Activated naive CD8-positive, alpha-beta T cell (primary cell): ENCODE measurements around the gene PRR14.

Source experiments
- H3K27ac Mint-ChIP-seq: one replicate; pipeline ENCODE4 v1.8.0; 2021; ENCODE audit warnings: mixed read lengths
- H3K27me3 Mint-ChIP-seq: one replicate; pipeline ENCODE4 v1.8.0; 2021; ENCODE audit warnings: mixed read lengths
- H3K36me3 Mint-ChIP-seq: one replicate; pipeline ENCODE4 v1.8.0; 2021; ENCODE audit warnings: mixed read lengths
- H3K4me1 Mint-ChIP-seq: one replicate; pipeline ENCODE4 v1.8.0; 2021; ENCODE audit warnings: low read depth, mixed read lengths
- H3K4me3 Mint-ChIP-seq: one replicate; pipeline ENCODE4 v1.8.0; 2021; ENCODE audit warnings: mild to moderate bottlenecking, mixed read lengths
- H3K9me3 Mint-ChIP-seq: one replicate; pipeline ENCODE4 v1.8.0; 2021; ENCODE audit warnings: low read depth, mixed read lengths

The PRR14 gene

DNA sequence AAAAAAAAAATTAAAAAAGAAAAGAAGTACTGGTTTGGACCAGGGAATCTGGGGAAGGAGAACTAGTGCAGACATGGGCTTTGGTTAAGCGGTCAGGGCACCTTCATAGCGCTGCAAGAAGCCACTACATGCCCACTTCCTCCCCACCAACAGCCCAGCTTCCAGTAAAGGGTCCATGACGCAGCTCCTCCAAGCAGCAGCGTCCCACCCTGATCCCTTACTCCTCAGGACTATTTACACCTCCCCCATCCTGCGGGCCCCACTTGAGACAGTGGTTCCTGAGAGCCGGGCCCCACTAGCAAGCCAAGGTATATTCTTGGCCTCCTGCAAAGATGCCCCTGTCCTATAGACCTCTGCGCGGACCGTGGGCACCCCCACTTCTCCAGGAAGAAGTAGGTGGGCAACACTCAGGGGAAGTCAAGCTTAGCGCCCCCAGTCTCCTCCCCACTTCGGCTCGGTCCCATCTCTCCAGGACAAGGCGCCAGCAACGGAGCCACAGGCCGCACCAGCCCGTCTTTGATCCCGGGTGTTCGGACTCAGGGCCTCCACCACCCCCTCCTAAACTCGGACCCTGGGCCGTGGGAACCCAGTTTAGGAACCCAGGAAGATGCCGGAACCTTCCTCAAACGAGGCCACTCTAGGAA is 913 bp upstream of the PRR14 start:
- peak overlapping the region; percentile 97 for H3K4me3 Mint-ChIP-seq
- H3K27ac Mint-ChIP-seq, result peak overlapping the region; percentile 98
- no peaks in the 10 kb centered on the region for H3K27me3 Mint-ChIP-seq
- no peaks in the 10 kb centered on the region for H3K36me3 Mint-ChIP-seq
- peaks cover 23% of the 10 kb centered on the region for H3K4me1 Mint-ChIP-seq
- no peaks in the 10 kb centered on the region for H3K9me3 Mint-ChIP-seq

DNA sequence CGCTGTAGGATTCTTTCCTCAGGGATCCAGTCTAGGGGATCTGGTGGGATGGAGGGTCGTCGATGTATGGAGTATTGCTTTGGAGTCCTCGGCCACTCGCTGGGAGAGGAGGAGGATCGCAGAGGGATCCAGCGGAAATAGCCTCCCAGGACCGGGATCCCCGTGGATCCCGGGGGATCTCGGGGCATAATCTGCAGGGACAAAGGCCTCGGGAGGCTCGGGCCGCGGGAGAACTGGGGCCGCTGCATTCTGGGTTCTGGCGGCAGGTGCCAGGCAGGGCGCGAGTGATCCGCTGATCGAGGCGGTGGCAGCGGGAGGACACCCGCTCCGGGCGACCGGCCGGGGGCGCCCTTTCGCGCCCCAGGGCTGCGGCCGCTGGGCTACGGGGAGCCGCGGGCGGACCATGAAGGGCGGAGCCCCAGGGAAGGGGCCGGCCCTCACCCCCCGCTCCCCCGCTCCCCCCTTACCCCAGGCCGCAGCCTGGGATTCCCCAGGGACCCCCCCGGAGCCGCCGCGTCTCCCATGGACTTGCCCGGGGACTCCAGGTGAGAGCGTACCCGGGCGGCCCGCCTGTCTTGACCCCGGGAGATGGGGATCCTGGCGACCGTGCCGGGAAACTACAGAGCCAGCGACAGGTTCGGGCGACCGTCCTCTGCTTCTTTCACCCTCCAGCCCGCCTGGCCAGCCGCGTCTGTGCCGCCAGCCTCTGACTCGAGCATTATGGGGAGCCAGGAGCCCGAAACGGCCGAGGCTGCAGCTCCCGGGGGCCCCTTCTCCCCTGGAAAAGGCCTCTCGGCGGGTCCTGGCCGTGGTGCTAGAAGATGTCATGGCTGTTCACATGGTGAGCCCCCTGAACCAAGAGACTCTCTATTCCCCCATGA is 604 bp downstream of the PRR14 start:
- Mint-ChIP-seq H3K27ac (peak overlapping the region; percentile 98), H3K4me3 (peak overlapping the region; percentile 97), H3K27me3 (no peaks in the 10 kb centered on the region), H3K36me3 (peaks cover 2% of the 10 kb centered on the region), H3K4me1 (peaks cover 26% of the 10 kb centered on the region), H3K9me3 (no peaks in the 10 kb centered on the region)

DNA sequence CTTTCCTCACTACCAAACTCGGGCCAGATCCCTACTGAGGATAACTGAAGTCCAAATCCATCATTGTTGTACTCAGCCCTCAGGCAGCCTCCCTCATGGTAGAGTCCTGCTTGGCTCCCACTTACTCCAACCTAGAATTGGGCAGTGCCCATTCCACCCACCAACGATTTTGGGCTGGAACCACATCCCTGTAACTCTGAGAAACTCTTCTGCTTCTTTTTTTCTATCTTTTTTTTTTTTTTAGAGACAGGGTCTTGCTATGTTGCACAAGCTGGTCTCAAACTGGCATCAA is 1.2 kb downstream of the PRR14 start:
- Mint-ChIP-seq H3K27ac (peak overlapping the region; percentile 88), H3K4me3 (peak overlapping the region; percentile 88), H3K27me3 (no peaks in the 10 kb centered on the region), H3K36me3 (peaks cover 4% of the 10 kb centered on the region), H3K9me3 (no peaks in the 10 kb centered on the region), H3K4me1 (peaks cover 30% of the 10 kb centered on the region)

DNA sequence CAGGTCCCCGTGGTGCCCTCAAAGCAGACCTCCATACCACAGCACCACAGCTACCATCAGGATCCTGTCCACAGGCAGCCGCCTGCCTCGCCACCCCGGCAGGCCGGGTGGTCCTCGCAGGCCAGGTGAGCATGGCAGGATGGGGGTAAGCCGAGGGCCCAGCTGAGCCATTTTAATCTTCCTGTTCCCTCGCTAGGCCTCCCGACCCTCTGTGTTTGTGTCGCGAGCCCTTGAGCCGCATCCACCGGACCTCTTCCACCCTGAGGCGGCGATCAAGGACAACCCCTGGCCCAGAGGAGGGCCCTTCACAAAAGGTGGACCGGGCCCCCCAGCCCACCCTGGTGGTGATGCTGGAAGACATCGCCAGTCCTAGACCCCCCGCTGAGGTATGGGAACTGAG is 2.0 kb downstream of the PRR14 start:
- Mint-ChIP-seq H3K4me1 (peaks cover 37% of the 10 kb centered on the region), H3K9me3 (no peaks in the 10 kb centered on the region), H3K36me3 (peaks cover 4% of the 10 kb centered on the region), H3K27ac (peak overlapping the region; percentile 88), H3K4me3 (peak overlapping the region; percentile 88), H3K27me3 (no peaks in the 10 kb centered on the region)

DNA sequence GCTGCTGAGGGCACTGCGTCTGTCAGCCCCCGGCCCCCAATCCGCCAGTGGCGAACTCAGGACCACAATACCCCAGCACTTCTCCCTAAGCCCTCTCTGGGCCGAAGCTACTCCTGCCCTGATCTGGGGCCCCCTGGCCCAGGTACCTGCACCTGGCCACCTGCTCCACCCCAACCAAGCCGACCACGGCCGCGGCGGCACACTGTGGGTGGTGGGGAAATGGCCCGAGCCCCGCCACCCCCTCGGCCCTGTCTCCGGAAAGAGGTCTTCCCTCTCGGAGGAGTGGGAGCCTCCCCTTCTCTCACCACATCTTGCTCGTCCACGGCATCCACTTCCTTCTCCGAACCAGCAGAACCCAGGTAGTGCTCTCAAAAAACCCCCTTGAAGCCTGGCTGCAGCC is 4.1 kb downstream of the PRR14 start:
- Mint-ChIP-seq H3K27me3 (no peaks in the 10 kb centered on the region), H3K4me1 (peaks cover 36% of the 10 kb centered on the region), H3K27ac (peak overlapping the region; percentile 61), H3K9me3 (no peaks in the 10 kb centered on the region), H3K4me3 (no peak overlapping the region), H3K36me3 (peaks cover 4% of the 10 kb centered on the region)

DNA sequence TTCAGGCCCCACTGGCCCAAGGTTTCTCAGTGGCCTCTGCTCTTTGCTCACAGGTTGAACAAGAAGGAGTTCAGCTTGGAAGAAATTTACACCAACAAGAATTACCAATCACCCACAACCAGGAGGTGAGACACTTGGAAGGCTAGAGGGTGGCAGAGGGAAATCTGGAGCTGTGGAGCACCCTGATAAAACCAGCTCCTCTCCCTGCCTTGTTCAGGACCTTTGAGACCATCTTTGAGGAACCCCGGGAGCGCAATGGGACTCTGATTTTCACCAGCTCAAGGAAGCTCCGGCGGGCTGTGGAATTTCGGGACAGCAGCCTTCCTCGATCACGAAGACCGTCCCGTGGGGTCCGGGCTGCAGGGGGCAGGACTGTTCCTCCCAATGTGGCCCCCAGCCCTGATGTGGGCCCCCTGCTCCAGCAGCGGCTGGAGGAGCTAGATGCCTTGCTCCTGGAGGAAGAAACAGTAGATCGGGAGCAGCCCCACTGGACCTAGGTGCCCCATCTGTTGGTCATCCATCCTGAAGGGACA is 5.1 kb downstream of the PRR14 start:
- peaks cover 8% of the 10 kb centered on the region for H3K36me3 Mint-ChIP-seq
- peaks cover 32% of the 10 kb centered on the region for H3K4me1 Mint-ChIP-seq
- H3K4me3 Mint-ChIP-seq, result no peak overlapping the region
- H3K27ac Mint-ChIP-seq, result peak overlapping the region; percentile 30
- H3K27me3 Mint-ChIP-seq, result no peaks in the 10 kb centered on the region
- H3K9me3 Mint-ChIP-seq, result no peaks in the 10 kb centered on the region

DNA sequence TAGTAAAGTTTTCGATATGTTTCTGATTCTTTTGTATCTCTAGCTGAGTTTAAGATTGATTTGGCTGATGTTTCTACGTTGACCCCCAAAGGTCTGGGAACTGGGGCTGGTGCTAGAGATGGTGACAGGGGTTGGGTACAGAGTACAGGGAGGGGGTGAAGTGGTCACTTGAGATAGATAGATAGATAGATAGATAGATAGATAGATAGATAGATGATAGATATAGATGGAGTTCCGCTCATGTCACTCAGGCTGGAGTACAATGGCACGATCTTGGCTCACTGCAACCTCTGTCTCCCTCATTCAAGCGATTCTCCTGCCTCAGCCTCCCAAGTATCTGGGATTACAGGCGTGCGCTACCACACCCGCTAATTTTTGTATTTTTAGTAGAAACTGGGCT is 5.6 kb downstream of the PRR14 start:
- Mint-ChIP-seq H3K4me3 (peak overlapping the region; percentile 44), H3K27ac (peak overlapping the region; percentile 30), H3K36me3 (peaks cover 10% of the 10 kb centered on the region), H3K27me3 (no peaks in the 10 kb centered on the region), H3K9me3 (no peaks in the 10 kb centered on the region), H3K4me1 (peaks cover 35% of the 10 kb centered on the region)

DNA sequence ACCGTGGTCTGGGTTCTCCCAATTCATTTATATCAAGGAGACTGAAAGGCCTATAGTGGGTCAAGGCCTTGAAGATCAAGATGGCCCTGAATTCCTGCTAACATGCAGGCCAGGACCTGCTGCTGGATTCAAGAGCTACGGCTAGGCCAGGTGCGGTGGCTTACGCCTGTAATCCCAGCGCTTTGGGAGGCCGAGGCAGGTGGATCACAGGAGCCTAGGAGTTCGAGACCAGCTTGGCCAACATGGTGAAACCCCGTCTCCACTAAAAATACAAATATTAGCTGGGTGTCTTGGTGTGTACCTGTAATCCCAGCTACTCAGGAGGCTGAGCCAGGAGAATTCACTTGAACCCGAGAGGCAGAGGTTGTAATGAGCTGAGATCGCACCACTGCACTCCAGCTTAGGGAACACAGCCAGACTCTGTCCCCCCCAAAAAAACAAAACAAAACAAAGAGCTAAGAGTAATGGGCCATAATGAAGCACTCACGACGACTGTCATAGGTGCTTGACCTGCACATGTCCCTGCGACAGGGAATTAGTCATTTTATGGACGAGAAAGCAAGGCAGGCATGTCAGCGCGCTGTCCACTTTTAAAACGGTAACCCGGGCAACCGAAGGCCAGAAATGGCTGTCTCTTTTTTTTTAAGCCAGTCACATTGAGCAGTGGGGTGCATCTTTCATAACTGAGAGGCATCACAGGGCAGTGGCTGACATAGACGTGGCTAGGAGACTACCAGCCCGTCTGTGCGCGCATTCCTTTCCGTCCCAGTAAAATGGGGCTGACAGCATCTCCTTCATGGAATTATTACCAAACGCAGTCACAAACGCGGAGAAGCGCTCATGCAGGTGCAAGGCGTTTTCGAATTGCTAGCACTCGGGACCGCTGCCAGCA is 6.5 kb downstream of the PRR14 start:
- H3K9me3 Mint-ChIP-seq, result no peaks in the 10 kb centered on the region
- peaks cover 15% of the 10 kb centered on the region for H3K36me3 Mint-ChIP-seq
- H3K4me3 Mint-ChIP-seq, result peak overlapping the region; percentile 87
- no peaks in the 10 kb centered on the region for H3K27me3 Mint-ChIP-seq
- H3K27ac Mint-ChIP-seq, result peak overlapping the region; percentile 93
- H3K4me1 Mint-ChIP-seq, result peaks cover 39% of the 10 kb centered on the region

DNA sequence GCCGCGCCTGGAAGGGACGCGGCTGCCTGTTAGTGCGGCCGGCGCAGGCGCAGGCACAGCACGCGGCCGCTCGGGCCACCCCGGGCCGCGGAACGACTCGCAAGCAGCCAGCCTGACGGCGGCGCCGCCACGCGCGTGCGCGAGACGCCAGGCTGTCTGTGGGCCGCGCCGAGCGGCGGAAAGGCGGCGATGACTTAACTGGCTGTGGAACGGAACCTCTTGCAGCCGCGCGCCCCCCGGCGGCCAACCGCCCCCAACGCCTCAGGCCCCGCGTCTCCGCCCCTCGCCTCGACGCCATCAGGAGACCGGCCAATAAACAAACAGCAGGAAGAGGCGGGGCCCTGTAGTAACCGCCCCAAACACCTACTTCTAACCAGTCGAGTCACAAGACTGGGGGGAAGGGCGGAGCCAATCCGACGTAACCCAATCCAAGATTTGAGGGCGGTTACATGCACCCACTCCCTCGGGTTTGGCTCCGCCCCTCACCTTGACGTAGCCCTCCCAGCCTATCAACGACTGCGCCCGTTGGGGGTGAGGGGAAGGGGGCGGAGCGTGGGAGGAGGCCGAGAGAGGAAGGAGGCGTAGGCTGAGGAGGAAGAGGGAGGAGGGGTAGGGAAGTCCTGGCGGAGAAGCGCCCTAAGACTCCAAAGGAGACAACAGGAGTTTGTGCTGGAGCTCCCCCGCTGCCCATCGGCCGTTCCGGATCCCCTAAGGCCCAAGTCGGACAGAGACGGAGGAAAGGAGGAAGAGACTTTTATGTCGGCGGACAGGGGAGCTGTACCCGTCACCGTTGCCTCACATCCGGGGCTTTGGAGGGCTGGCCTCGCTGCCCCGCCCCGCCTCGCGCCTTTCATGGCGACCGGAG is 7.3 kb downstream of the PRR14 start, which contains the start of gene FBRS:
Gene FBRS, plus strand, starts transcription at position 566 of the 865 bp plus-strand sequence. CDS start 1,088 bp downstream, outside the sequence.
- Mint-ChIP-seq H3K27me3 (no peaks in the 10 kb centered on the region), H3K9me3 (no peaks in the 10 kb centered on the region), H3K27ac (peak within 1 kb of the TSS; percentile 99), H3K4me1 (peaks cover 37% of the 10 kb centered on the region), H3K36me3 (peaks cover 17% of the 10 kb centered on the region), H3K4me3 (peak within 1 kb of the TSS; percentile 97)

DNA sequence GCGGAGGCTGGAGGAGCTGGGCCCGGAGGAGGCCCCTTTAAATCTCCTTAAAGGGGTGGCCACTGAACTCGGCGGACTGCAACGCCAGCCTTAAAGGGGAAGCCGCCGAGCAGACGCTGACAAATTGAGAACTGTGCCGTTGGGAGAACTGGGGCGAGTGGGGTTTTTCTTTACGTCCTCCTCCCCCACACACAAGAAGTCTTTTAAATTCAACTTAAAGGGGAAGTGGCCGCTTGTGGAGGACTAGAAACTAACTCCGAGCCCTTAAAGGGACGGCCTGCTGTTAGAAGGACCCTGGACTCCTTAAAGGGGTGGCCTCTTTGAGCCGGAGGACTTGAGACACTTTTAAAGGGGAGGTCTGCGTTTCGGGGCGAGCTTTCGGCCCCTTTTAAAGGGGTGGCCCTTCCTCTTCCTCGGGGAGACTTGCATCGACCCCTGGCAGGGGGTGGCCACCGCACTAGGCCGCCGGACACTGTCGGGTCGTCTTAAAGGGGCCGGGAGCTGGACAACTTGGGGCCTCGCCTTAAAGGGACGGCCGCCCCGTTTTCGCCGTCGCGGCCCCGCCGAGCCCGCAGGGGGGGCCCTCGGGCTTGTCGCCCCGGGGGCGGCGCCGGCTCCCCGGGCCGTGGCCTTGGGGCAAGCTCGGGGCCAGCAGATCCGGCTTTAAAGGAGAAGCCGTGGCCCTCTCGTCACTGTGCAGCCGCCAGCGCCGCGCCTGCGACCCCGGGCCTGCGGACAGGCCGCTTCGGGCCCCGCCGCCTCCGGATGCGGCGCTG is 8.2 kb downstream of the PRR14 start:
- H3K4me3 Mint-ChIP-seq, result peak overlapping the region; percentile 97
- H3K27me3 Mint-ChIP-seq, result no peaks in the 10 kb centered on the region
- H3K9me3 Mint-ChIP-seq, result no peaks in the 10 kb centered on the region
- peak overlapping the region; percentile 99 for H3K27ac Mint-ChIP-seq
- peaks cover 44% of the 10 kb centered on the region for H3K4me1 Mint-ChIP-seq
- peaks cover 21% of the 10 kb centered on the region for H3K36me3 Mint-ChIP-seq

DNA sequence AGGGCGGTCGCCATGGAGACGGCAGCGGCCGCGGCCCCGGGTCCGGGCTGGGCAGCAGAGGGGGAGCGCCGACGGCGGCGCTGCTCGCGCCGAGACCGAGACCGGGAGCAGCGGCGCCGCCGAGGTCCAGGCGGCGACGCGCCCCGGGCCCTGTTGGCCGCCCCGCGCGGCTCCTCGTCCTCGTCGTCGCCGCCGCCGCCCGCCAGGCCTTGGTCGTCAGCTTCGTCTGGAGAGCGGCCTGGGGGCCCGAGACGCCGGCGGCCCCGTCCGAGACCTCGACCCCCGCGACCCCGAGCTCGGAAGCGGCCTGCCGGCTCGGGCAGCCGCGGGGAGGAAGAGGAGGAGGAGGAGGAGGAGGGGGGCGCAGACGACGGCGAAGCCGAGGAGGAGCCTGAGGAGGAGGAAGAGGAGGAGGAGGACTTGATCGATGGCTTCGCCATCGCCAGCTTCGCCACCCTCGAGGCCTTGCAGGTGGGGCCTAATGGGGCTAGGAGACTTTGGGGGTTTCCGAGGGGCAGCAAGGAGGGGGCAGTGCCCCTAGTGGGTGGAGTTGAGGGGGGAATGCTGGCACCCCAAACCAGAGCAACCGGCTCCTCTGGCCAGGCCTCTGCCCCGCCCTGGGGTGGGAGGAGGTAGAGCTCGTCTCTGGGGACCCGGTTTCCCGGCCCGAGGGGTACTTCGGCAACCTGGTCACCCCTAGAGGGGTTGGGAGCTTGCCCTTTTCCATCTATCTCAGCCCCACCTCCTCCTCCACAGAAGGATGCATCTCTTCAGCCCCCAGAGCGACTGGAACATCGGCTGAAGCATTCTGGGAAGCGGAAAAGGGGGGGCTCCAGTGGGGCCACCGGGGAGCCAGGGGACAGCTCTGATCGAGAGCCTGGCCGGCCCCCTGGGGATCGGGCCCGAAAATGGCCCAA is 9.0 kb downstream of the PRR14 start:
- Mint-ChIP-seq H3K4me1 (peaks cover 44% of the 10 kb centered on the region), H3K27me3 (no peaks in the 10 kb centered on the region), H3K36me3 (peaks cover 21% of the 10 kb centered on the region), H3K27ac (peak overlapping the region; percentile 99), H3K9me3 (no peaks in the 10 kb centered on the region), H3K4me3 (peak overlapping the region; percentile 97)

DNA sequence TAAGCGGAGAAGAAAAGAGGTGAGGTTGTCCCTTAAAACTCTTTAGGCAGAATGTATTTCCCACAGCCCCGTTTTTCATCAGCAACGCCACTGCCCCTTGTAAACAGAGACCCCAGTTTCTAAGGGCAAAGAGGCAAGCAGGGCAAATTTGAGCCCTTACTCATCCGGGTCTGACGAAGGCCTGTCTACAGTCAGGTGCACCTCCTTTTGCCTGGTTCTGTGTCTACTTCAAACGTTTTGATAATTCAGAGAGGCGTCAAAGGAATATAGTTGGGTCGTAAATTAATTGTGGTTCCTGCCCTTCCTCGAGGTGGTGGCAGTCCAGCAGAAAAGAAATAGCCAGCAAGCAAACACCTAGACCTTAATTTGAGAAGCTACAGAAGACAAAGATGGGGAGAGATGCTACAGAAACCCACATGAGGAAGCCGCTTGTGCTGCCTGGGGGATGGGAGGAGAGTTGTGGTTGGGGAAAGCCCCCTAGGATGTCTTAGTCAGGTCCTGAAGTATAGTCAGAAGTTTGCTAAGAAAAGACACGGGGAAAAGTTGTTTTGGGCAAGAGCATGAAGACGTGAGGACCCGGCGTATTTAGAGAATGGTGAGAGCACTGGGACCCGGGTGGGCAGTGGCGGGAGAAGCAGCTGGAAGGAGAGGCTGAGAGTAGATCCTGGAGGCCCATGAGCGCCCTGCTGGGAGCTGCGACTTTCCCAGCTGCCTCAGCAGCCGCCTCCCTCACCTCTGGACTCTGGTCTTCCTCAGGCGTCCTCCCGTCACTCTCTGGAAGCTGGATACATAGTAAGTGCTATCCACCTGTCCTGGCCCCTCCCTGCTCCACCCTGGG is 9.9 kb downstream of the PRR14 start:
- H3K9me3 Mint-ChIP-seq, result no peaks in the 10 kb centered on the region
- peaks cover 50% of the 10 kb centered on the region for H3K4me1 Mint-ChIP-seq
- H3K36me3 Mint-ChIP-seq, result peaks cover 21% of the 10 kb centered on the region
- H3K27ac Mint-ChIP-seq, result peak overlapping the region; percentile 99
- no peaks in the 10 kb centered on the region for H3K27me3 Mint-ChIP-seq
- H3K4me3 Mint-ChIP-seq, result peak overlapping the region; percentile 97
